SHP77 (cell line): ENCODE data around the gene SPEG.
"Not testable (repeated sequence)": the region's sequence is repeated elsewhere in the genome, so short reads cannot be mapped to it uniquely, and the experiment has no call there.

Source experiments
- DNase-seq, 2 experiments: peaks; one replicate each; lab custom pipeline; 2025; lab: John Stamatoyannopoulos, UW

The SPEG gene

GRCh38 chr2:219405451-219405850 lies 29.2 kb upstream of the SPEG start:
- DNase-seq = no peak

GRCh38 chr2:219405958-219406860 lies 28.4 kb upstream of the SPEG start:
- DNase-seq = no peak

- DNase-seq = no peak
Measured at GRCh38 chr2:219406861-219407230, 27.8 kb upstream of the SPEG start.

DNA sequence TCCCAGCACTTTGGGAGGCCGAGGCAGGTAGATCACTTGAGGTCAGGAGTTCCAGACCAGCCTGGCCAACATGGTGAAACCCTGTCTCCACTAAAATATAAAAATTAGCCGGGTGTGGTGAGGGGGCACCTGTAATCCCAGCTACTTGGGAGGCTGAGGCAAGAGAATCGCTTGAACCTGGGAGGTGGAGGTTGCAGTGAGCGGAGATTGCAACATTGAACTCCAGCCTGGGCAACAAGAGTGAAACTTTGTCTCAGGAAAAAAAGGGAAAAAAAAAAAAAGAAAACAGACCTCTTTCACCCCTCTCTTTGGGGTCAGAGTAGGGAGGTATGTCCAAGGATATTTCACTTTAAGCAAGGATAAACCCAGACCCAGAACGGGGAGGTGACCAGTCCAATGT lies 27.3 kb upstream of the SPEG start:
- DNase-seq = not testable (repeated sequence)

GRCh38 chr2:219408204-219408603 lies 26.4 kb upstream of the SPEG start:
- DNase-seq = no peak

DNA sequence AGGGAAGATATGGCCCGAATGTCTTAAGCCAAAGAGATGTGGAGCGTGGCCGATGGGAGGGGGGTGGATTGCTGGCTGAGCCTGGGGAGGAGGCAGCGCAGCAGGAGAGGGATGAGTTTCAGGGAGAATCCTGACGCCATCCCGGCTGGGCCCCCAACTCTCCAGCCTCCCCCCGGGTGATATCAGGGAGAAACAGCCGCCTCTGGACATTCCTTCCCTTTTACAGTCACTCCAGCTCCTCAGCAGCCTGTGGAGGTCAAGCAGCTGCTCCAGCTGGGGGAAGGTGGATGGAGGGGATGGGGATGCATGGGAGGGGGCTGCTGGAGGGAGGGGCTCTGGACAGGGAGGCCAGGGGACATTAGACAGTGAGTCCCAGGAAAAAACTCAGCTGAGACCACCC lies 26.0 kb upstream of the SPEG start:
- DNase-seq = no peak

DNA sequence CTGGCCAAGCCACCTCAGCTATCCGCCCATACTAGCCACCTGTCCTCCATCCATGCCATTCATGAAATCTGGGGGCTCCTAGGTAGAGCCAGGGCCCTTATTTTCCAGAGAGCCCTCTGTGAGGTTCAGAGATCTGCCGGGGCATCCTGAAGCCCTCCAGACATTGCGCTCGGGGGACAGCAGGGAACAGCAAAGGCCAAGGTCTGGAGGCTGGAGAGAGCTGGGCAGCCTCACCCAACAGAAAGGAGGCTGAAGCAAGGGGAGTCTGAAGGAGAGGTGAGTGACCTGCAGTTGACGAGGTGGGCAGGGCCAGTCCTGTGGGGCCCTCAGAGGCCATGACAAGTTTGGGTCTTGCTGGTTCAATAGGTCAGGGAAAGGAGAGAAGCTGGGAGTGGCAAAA lies 25.0 kb upstream of the SPEG start:
- no peak for DNase-seq

- no peak for DNase-seq
Measured at GRCh38 chr2:219410390-219410789, 24.3 kb upstream of the SPEG start.

DNA sequence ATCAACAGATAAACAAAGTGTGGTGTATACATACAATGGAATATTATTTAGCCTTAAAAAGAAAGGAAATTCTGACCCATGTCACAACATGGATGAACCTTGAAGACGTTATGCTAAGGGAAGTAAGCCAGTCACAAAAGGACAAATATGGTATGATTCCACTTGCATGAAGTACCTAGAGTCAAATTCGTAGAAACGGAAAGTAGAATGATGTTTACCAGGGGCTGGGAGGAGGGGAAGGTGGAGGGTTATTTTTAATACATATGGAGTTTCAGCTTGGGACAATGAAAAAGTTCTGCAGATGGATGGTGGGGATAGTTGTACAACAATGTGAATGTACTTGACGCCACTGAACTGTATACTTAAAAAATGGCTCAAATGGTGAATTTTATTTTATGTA lies 19.8 kb upstream of the SPEG start:
- DNase-seq = no peak

DNA sequence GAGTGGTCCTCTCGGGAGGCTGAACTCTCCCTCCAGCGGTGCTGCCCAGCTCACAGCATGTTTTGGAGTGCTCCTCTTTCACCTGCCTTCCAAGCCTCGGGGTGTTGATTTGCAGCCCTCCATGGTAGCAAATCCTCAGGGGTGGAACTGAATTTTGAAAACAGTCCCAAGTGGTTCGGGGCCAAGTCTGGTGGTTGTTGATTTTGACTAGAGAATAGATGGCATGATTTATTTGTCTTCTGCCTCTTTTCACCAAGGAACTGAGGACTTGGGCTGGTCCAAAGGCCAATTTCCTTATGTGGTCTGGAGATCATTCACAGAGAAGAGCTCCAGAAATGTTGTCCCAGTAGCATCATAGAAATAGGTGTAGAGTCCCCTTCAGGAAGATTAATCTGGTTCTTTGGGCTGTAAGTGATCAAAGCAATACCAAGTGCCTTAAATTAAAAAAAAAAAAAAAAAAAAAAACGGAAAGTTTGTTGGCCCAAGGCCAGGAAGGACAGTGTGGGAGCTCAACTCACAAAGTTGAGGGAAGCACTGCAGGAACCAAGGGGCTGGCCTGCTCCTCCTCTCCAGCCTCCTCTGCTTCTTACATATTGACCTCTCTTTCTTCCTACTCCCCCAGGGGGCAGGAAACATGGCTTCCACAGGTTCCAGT lies 18.9 kb upstream of the SPEG start:
- DNase-seq = no peak

DNA sequence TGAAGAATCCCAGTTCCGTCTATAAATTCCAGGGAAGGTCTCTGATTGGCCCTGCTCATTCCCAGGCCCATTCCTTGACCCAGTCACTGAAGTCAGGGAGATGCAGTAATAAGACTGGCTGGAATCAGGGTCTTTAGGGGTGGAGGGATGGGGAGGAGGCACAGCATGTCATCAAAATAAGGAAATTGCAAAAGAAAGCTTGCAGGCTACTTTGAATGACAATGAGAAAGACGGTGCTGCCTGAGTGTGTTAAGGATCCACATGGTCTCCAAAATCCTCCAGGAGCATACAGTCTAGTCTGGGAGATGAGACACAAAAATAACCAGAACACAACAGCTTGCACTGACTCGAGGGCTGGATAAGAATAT lies 18.4 kb upstream of the SPEG start:
- DNase-seq = no peak

DNA sequence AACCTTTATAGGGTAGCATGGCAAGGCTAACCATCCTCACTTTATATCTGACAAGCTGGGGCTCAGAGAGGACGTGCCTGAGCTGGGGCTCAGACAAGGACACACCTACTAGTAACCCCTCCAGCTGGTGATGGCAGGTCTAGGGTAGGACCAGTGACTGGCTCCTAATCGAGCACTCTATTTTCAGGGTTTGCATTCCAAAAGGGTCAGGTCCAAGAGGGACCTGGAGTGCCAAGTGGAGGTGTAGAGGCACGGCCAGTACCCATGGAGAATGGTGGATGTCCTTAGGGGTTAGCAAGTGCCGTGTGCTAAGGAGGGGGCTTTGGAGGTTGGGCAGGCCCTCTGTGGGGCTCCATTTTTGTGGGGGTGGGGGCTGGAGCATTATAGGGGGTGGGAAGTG lies 17.7 kb upstream of the SPEG start:
- DNase-seq = no peak

DNA sequence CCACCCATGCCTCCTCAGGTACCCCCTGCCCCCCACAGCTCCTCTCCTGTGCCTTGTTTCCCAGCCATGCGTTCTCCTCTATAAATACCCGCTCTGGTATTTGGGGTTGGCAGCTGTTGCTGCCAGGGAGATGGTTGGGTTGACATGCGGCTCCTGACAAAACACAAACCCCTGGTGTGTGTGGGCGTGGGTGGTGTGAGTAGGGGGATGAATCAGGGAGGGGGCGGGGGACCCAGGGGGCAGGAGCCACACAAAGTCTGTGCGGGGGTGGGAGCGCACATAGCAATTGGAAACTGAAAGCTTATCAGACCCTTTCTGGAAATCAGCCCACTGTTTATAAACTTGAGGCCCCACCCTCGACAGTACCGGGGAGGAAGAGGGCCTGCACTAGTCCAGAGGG lies 17.3 kb upstream of the SPEG start:
- DNase-seq = no peak

DNA sequence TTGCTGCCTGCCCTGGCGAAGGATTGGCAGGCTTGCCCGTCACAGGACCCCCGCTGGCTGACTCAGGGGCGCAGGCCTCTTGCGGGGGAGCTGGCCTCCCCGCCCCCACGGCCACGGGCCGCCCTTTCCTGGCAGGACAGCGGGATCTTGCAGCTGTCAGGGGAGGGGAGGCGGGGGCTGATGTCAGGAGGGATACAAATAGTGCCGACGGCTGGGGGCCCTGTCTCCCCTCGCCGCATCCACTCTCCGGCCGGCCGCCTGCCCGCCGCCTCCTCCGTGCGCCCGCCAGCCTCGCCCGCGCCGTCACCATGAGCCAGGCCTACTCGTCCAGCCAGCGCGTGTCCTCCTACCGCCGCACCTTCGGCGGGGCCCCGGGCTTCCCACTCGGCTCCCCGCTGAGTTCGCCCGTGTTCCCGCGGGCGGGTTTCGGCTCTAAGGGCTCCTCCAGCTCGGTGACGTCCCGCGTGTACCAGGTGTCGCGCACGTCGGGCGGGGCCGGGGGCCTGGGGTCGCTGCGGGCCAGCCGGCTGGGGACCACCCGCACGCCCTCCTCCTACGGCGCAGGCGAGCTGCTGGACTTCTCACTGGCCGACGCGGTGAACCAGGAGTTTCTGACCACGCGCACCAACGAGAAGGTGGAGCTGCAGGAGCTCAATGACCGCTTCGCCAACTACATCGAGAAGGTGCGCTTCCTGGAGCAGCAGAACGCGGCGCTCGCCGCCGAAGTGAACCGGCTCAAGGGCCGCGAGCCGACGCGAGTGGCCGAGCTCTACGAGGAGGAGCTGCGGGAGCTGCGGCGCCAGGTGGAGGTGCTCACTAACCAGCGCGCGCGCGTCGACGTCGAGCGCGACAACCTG lies 16.3 kb upstream of the SPEG start, which contains the start of gene DES:
Gene DES, plus strand, starts transcription at position 223 of the 857 bp plus-strand sequence. Its CDS starts 86 bp downstream, at position 309.
- DNase-seq = no peak

GRCh38 chr2:219419012-219419324 lies 15.7 kb upstream of the SPEG start:
- DNase-seq = no peak

GRCh38 chr2:219419331-219420197 lies 15.1 kb upstream of the SPEG start:
- DNase-seq = no peak

DNA sequence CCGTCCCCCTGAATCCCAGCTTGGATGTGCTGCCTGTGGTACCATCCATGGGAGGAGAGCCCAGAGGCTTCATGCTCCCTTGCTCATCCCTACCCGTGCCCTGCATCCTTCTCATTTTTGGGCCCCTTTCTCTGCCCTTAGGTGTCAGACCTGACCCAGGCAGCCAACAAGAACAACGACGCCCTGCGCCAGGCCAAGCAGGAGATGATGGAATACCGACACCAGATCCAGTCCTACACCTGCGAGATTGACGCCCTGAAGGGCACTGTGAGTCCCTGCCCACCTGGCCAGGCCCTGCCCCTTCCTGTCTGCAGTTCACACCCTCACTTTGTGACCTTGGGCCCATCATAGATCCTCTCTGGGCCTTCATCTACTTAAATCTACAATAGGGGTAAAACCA lies 14.0 kb upstream of the SPEG start:
- no peak for DNase-seq

DNA sequence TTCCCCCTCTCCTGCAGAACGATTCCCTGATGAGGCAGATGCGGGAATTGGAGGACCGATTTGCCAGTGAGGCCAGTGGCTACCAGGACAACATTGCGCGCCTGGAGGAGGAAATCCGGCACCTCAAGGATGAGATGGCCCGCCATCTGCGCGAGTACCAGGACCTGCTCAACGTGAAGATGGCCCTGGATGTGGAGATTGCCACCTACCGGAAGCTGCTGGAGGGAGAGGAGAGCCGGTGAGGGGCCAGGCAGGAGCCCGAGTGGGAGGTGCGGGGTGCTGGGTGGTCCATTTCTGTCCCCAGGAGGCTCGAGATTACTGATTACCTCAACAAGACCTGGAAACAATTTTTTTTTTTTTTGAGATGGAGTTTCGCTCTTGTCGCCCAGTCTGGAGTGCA lies 13.3 kb upstream of the SPEG start:
- no peak for DNase-seq

- DNase-seq = no peak
Measured at GRCh38 chr2:219422952-219423534, 11.6 kb upstream of the SPEG start.

DNA sequence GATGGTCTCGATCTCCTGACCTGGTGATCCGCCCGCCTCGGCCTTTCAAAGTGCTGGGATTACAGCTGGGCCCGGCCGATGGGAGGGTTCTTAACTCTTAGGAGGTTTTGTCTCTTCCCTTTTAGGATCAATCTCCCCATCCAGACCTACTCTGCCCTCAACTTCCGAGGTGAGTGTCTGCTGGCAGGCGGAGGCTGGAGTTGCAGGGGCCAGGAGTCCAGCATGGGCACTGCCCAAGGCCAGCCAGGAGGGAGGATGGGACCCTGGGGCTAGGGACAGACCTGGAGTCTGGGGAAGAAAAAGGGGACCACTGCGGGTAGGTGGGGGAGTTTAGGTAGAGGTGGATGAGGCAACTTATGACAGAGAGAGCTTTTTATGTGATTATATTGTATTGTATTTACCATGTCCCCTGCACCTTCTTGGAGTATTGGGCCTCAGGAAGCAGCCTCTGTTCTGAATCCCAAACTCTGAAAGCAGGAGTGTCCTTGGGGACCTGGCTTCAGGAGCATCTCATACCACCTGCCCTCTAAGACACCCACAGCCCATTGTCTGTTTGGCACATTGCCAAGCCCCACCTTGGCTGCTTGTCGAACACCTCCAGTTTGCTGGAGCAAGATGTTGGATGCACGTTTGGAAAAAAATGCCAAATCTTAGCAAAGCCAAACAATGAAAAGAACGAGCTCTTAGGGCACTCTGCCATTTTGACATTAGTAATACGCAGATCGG lies 10.8 kb upstream of the SPEG start:
- DNase-seq = no peak
